Gastroesophageal sphincter (tissue), 4 donors: ENCODE data around the gene SLC7A10. TPM values are rescaled to one million over a fixed set of nuclear protein-coding genes. Genes with fewer than 3 reads are reported as not detected.

ENCODE experiments used
- ATAC-seq: fragments of 150-250 bp; one replicate; pipeline ENCODE4 v1.9.1; 2016; ENCODE audit warnings: mild to moderate bottlenecking, moderate library complexity
- H3K27ac ChIP-seq, 4 donors: fragments of 200-600 bp; sonication (generic) in 3 of 4; 1 replicate in 3 of 4; 2 replicates in 1 of 4; pipeline ENCODE4 v1.5.1; 2016 to 2019
- H3K27me3 ChIP-seq: fragments of 200-600 bp; sonication (generic); one replicate; pipeline ENCODE4 v1.5.1; 2019
- H3K36me3 ChIP-seq, 2 donors: fragments of 200-600 bp; sonication (generic); one replicate each; pipeline ENCODE4 v1.5.1; 2019; ENCODE audit warnings: control low read depth in 1 of 2
- H3K4me1 ChIP-seq, 3 donors: fragments of 200-600 bp; sonication (generic); 1 replicate in 2 of 3; 2 replicates in 1 of 3; pipeline ENCODE4 v1.5.1; 2016 to 2019; ENCODE audit warnings: control low read depth in 2 of 3
- H3K4me3 ChIP-seq, 2 donors: fragments of 200-600 bp; sonication (generic); one replicate each; pipeline ENCODE4 v1.5.1; 2019; ENCODE audit warnings: mild to moderate bottlenecking in 1 of 2, moderate library complexity in 1 of 2
- H3K9me3 ChIP-seq, 3 donors: fragments of 200-600 bp; sonication (generic); one replicate each; pipeline ENCODE4 v1.5.1; 2017 to 2019; ENCODE audit warnings: control low read depth in 2 of 3
- EP300 ChIP-seq: sonication (generic); formaldehyde crosslinking; IDR thresholded peaks from one replicate; pipeline ENCODE4 v1.6.1; 2017; ENCODE audit warnings: antibody characterized with exemption, mild to moderate bottlenecking
- POLR2A ChIP-seq, 2 donors: fragments of 450-650 bp; IDR thresholded peaks; one replicate each; pipeline ENCODE4 v1.6.1; 2017; ENCODE audit warnings: antibody characterized with exemption in 2 of 2, mild to moderate bottlenecking in 2 of 2, moderate library complexity in 1 of 2
- POLR2AphosphoS5 ChIP-seq: sonication (generic); formaldehyde crosslinking; IDR thresholded peaks from one replicate; pipeline ENCODE4 v1.6.1; 2017; ENCODE audit warnings: antibody characterized with exemption
- WGBS, 2 donors: methylation state at CpG; one replicate each; pipeline ENCODE4 v1.1.5; 2018; ENCODE audit warnings: low coverage in 1 of 2; 5-methylcytosine and 5-hydroxymethylcytosine counted together
- total RNA-seq, 4 donors: library from RNA; depleted of rRNA; stranded (reverse); fragments of >200 nt; gene quantifications; one replicate each; pipeline ENCODE4 v1.1.0, GENCODE V29; 2016
- TF ChIP-seq, protein P1 (sequence below), 4 experiments: fragments of 200-600 bp in 2 of 4; fragments of 450-650 bp in 2 of 4; sonication (generic) in 1 of 4; IDR thresholded peaks; one replicate each; pipeline ENCODE4 v1.5.1; 2017 to 2019; ENCODE audit warnings: antibody characterized with exemption in 4 of 4, mild to moderate bottlenecking in 2 of 4, moderate library complexity in 2 of 4

SLC7A10 gene
- total RNA-seq, 4 donors from 2014 or later: not detected

DNA sequence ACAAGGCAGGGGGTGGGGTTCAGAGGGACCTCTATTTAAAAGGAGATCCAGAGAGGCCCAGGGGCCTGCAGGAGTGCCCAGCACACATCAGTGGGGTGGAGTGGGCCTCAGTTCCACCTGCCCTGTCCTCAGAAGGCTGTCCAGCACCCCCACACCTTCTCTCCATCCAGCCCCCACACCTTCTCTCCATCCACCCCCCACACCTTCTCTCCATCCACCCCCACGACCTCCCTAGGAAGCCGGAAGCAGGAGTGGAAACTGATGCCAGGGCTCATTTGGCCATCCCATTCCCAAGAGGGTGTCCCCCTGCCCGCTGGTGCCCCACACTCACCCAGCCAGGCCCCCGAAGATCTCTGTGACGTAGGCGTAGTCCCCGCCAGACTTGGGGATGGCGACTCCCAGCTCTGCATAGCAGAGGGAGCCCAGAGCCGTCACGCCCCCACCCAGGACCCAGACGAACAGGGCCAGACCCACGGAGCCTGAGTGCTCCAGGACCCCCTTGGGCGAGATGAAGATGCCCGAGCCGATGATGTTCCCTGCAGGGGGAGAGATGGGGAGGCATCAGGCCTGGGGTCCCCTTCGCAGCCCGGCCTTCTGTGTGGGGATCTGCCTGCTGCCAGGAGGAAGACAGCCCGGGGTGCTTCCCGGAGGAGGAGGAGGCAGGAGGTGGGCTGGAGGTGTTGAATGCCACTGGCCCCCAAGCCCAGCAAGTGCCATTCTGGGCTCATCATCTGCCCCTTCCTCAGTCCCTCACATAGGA, 10.0 kb downstream of the SLC7A10 start:
- peaks cover 34% of the 10 kb centered on the region for H3K27me3 ChIP-seq
- 90% methylated on average over 2 of the region's 19 CpGs; no CpG with 5 or more reads in 1 of the 2 donors for WGBS, 2 donors
- H3K36me3 ChIP-seq: no peaks in the 10 kb centered on the region
- TF ChIP-seq EP300 (no peak), POLR2AphosphoS5 (no peak), POLR2A (IDR thresholded peaks at IDR 0.05) (no peak)
- TF ChIP-seq, protein P1, sequence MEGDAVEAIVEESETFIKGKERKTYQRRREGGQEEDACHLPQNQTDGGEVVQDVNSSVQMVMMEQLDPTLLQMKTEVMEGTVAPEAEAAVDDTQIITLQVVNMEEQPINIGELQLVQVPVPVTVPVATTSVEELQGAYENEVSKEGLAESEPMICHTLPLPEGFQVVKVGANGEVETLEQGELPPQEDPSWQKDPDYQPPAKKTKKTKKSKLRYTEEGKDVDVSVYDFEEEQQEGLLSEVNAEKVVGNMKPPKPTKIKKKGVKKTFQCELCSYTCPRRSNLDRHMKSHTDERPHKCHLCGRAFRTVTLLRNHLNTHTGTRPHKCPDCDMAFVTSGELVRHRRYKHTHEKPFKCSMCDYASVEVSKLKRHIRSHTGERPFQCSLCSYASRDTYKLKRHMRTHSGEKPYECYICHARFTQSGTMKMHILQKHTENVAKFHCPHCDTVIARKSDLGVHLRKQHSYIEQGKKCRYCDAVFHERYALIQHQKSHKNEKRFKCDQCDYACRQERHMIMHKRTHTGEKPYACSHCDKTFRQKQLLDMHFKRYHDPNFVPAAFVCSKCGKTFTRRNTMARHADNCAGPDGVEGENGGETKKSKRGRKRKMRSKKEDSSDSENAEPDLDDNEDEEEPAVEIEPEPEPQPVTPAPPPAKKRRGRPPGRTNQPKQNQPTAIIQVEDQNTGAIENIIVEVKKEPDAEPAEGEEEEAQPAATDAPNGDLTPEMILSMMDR (IDR thresholded peaks at IDR 0.05): no peak
- H3K9me3 ChIP-seq: no peaks in the 10 kb centered on the region
- H3K27ac ChIP-seq: no peak overlapping the region
- no peak for ATAC-seq
- H3K4me3 ChIP-seq: no peak overlapping the region
- H3K4me1 ChIP-seq: no peaks in the 10 kb centered on the region

DNA sequence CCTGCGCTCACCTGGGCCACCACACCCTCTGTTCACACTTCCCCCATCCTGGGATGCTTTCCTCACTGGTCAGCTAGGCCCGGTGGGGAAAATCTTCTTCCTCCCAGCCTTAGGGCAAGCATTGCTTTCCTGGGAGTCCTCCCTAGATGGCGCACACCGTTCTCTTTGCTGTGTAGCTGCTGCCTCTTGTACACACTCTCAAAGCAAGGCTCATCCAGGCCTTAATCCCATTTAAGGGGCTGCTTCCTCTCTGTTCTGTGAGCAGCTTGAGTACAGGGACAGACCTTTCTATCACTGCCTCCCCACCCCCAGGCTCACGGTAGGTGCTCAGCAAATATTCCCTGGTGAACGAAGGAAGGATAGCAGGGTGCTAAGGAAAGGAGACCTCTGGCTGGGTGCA, 11.1 kb downstream of the SLC7A10 start:
- Histone ChIP-seq H3K4me1 (no peaks in the 10 kb centered on the region), H3K36me3 (no peaks in the 10 kb centered on the region), H3K9me3 (no peaks in the 10 kb centered on the region), H3K27ac (no peak overlapping the region), H3K4me3 (no peak overlapping the region), H3K27me3 (peaks cover 24% of the 10 kb centered on the region)
- no peak for ATAC-seq
- TF ChIP-seq, protein P1 (IDR thresholded peaks at IDR 0.05): no peak
- WGBS, 2 donors: 35% methylated on average over 4 of the region's 6 CpGs; no CpG with 5 or more reads in 1 of the 2 donors

DNA sequence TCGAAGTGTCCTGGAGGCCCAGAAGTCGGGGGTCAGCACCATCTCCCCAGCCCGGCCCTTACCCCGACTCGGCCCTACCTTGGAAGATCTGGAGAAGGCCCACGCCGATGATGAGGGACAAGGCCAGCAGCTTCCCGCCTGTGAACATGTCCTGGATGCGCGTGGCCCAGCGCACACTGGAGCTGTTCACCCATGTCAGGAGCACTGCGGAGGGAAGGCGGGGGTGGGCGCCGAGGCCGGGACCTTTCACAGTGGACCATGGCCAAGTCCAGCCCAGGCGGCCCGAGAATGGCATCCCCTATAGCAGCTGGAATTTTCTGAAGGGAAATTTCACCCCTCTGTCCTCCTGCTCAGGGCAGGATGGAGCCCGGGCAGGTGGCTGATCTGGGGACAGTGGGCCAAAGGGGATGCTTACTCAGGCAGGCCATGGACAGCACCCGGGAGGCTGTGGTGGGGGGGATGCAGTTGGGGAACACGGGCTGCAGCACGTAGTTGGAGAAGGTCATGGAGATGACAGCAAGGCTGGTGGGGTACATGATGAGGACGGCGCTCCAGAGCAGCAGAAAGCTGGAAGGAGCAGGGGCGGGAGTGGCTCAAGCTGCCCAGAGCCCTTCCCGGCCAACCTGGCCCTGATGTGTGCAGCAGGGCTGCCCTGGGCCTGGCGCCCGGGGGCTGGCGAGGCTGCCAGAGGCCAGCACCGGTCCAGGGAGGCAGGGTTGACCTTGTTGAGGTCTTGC, 13.0 kb downstream of the SLC7A10 start:
- H3K4me3 ChIP-seq: no peak overlapping the region
- H3K27ac ChIP-seq: no peak overlapping the region
- H3K4me1 ChIP-seq: no peaks in the 10 kb centered on the region
- WGBS, 2 donors: 80 to 88% methylated on average over 4 to 11 of the region's 30 CpGs
- H3K9me3 ChIP-seq: no peaks in the 10 kb centered on the region
- peaks cover 0 to 2% of the 10 kb centered on the region in 2 donors for H3K36me3 ChIP-seq
- ATAC-seq: no peak
- peaks cover 13% of the 10 kb centered on the region for H3K27me3 ChIP-seq
- TF ChIP-seq POLR2AphosphoS5: no peak
- TF ChIP-seq POLR2A (IDR thresholded peaks at IDR 0.05): no peak
- no peak for TF ChIP-seq EP300
- TF ChIP-seq, protein P1 (IDR thresholded peaks at IDR 0.05): no peak

DNA sequence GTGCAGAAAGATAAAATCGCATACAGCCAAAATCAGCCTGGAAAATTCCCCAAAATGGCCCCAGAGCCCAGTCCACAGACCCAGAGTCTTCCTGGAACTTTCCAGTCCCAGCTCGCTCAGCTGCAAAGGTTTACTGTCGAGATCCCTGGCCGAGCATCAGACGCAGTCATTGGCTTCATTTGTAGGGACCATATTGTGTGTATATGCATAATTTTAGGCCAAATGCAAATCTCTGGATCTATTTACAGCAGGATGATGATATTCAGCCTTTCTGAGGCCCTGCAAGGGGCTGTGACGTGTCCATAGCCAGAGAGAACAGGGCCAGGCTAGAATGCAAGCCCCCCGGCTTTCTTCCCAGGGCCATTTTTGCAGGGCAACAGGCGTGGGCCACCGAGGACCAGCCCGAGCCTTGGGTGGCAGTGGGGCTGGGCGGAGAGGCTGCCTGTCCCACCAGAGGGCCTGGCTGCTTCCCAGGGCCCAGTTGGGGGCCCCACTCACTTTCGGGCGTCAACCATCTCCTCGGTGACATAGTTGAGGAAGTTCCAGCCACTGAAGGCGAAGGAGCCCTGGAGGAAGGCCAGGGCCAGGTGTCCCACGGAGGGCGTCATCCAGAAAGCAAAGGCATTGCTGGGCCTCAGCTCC, 13.7 kb downstream of the SLC7A10 start:
- Histone ChIP-seq H3K9me3 (no peaks in the 10 kb centered on the region), H3K36me3 (peaks cover 0 to 9% of the 10 kb centered on the region in 2 donors), H3K27ac (no peak overlapping the region), H3K27me3 (peaks cover 13% of the 10 kb centered on the region), H3K4me3 (no peak overlapping the region), H3K4me1 (no peaks in the 10 kb centered on the region)
- ATAC-seq: no peak
- TF ChIP-seq, protein P1 (IDR thresholded peaks at IDR 0.05): no peak
- WGBS, 2 donors: 60 to 80% methylated on average over 1 to 5 of the region's 17 CpGs
